Vagina (tissue), 2 donors: Measurements from ENCODE around the gene SCYL3.

Experiments used
- CTCF ChIP-seq, 3 experiments: fragments of 450-650 bp in 2 of 3; fragments of 200-600 bp in 1 of 3; sonication (generic) in 1 of 3; IDR thresholded peaks; one replicate each; pipeline ENCODE4 v1.5.1; 2017 to 2019; ENCODE audit warnings: antibody characterized with exemption in 3 of 3, mild to moderate bottlenecking in 2 of 3, moderate library complexity in 2 of 3
- POLR2A ChIP-seq, 2 donors: fragments of 450-650 bp; IDR thresholded peaks; one replicate each; pipeline ENCODE4 v1.6.1; 2017; ENCODE audit warnings: antibody characterized with exemption in 2 of 2, mild to moderate bottlenecking in 2 of 2, moderate library complexity in 2 of 2
- POLR2AphosphoS5 ChIP-seq, 2 donors: sonication (generic); formaldehyde crosslinking; IDR thresholded peaks; one replicate each; pipeline ENCODE4 v1.9.0; 2017; ENCODE audit warnings: antibody characterized with exemption in 2 of 2, mild to moderate bottlenecking in 2 of 2, low read depth in 1 of 2; ENCODE audit not compliant: insufficient read depth in 1 of 2

DNA sequence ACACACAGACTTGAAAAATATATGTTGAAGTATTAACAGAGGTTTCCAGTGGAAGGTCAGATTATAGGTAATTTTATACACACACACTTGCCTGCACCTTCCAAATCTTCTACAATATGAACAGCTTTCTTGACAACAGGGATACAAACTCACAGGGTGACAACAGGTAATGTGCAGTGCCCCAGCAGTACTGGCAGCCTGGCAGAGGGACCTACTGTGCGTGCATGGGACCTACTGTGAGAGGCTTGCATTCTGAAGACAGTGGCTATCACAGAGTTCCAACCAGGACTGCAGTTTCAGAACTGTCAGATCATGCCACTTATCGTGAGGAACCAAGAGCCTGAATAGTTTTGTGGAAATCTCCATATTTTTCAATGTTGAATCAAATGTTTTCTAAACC, 3.8 kb downstream of the SCYL3 start:
- TF ChIP-seq POLR2A (IDR thresholded peaks at IDR 0.05) (no peak), POLR2AphosphoS5 (IDR thresholded peaks at IDR 0.05; ENCODE audit: insufficient read depth in 1 of 2, low read depth in 1 of 2) (no peak), CTCF (IDR thresholded peaks at IDR 0.05) (no peak)
